HepG2 (cell line): ENCODE measurements around the gene RARS1. TPM values are rescaled to one million over a fixed set of nuclear protein-coding genes. Genes with fewer than 3 reads are reported as not detected.

Experiments used
- ATAC-seq: fragments of 200-7000 bp; cut with Tn5 transposase; 3 replicates; pipeline ENCODE4 v1.9.1; 2020; ENCODE audit warnings: mild to moderate bottlenecking, moderate library complexity
- BruUV-seq: library from RNA; stranded (reverse); fragments of 400-500 nt; replicated peaks from 2 replicates; lab custom pipeline; 2021; lab: Mats Ljungman, UMichigan
- CTCF ChIA-PET: fragments of 300-600 bp; formaldehyde crosslinking; extraction: SDS; loops from one replicate; lab custom pipeline; 2021; ENCODE audit warnings: low total read pairs, inconsistent platforms, low intra/inter-chr PET ratio; lab: Yijun Ruan, JAX
- POLR2A ChIA-PET: fragments of 350-600 bp; sonication (Branson Sonifier 250); formaldehyde crosslinking; loops from one replicate; lab custom pipeline; 2020; ENCODE audit warnings: antibody characterized with exemption, inconsistent platforms; lab: Yijun Ruan, JAX
- DNase-seq: peaks from one replicate; pipeline ENCODE4 v3.0.0-alpha.2; 2015; ENCODE audit warnings: low spot score
- FAIRE-seq: peaks from 3 replicates; lab custom pipeline; 2011; peaks lifted over from hg19 to GRCh38; lab: Jason Lieb, UNC
- H2AFZ ChIP-seq: one replicate; pipeline ENCODE4 v1.6.1; 2011; ENCODE audit warnings: low read length, inconsistent platforms
- H3K27ac ChIP-seq: fragments of 300-600 bp; 3 replicates; pipeline ENCODE4 v1.8.0; 2011; ENCODE audit warnings: mixed run types, mild to moderate bottlenecking, mixed read lengths, low read length, inconsistent platforms; ENCODE audit not compliant: insufficient read depth; ENCODE audit errors: extremely low read length
- H3K27me3 ChIP-seq, 2 experiments: fragments of 200-600 bp in 1 of 2; 2 replicates in 1 of 2; 3 replicates in 1 of 2; pipeline versions ENCODE4 v1.6.0 to v1.8.0; 2011; ENCODE audit warnings: low read length in 2 of 2, mild to moderate bottlenecking in 2 of 2, moderate library complexity in 2 of 2, inconsistent platforms in 1 of 2; ENCODE audit not compliant: insufficient read depth in 2 of 2, control insufficient read depth in 1 of 2
- H3K36me3 ChIP-seq, 2 experiments: fragments of 200-600 bp in 1 of 2; replicated peaks in 1 of 2; 2 replicates in 1 of 2; 3 replicates in 1 of 2; pipeline versions ENCODE4 v1.5.1 to v1.8.0; 2011; ENCODE audit warnings: low read length in 2 of 2, inconsistent platforms in 1 of 2; ENCODE audit not compliant: insufficient read depth in 2 of 2, control insufficient read depth in 1 of 2
- H3K4me1 ChIP-seq: 2 replicates; pipeline ENCODE4 v1.5.1; 2012; ENCODE audit warnings: low read length, inconsistent platforms; ENCODE audit not compliant: insufficient read depth
- H3K4me2 ChIP-seq: 2 replicates; pipeline ENCODE4 v1.6.0; 2011; ENCODE audit warnings: low read depth, low read length, inconsistent platforms
- H3K4me3 ChIP-seq, 3 experiments: fragments of 200-600 bp in 1 of 3; sonication (generic), shearing (Covaris generic) in 1 of 3; replicated peaks in 1 of 3; 2 replicates each; pipeline ENCODE4 v1.5.1; 2011 to 2016; ENCODE audit warnings: low read length in 3 of 3, inconsistent platforms in 2 of 3, low read depth in 2 of 3, mild to moderate bottlenecking in 2 of 3, control low read depth in 1 of 3, mixed read lengths in 1 of 3; ENCODE audit not compliant: insufficient read depth in 1 of 3
- H3K79me2 ChIP-seq: one replicate; pipeline ENCODE4 v1.6.1; 2011; ENCODE audit warnings: low read length, inconsistent platforms; ENCODE audit not compliant: insufficient read depth
- H3K9ac ChIP-seq: 2 replicates; pipeline ENCODE4 v1.6.0; 2011; ENCODE audit warnings: mild to moderate bottlenecking, low read depth, low read length, inconsistent platforms; ENCODE audit not compliant: insufficient read depth
- H3K9me3 ChIP-seq: 2 replicates; pipeline ENCODE4 v1.5.1; 2012; ENCODE audit warnings: mild to moderate bottlenecking, low read length
- H4K20me1 ChIP-seq: 2 replicates; pipeline ENCODE4 v1.6.0; 2011; ENCODE audit warnings: inconsistent platforms, mild to moderate bottlenecking, low read length, moderate library complexity; ENCODE audit not compliant: insufficient read depth
- ARID5B ChIP-seq: IDR thresholded peaks from 2 replicates; pipeline ENCODE4 v1.4.0; 2020; ENCODE audit warnings: mild to moderate bottlenecking, missing genetic modification reagents
- KAT8 ChIP-seq: IDR thresholded peaks from 2 replicates; pipeline ENCODE4 v1.6.1; 2016; ENCODE audit warnings: missing genetic modification reagents, missing compliant biosample characterization
- POLR2AphosphoS2 ChIP-seq: IDR thresholded peaks from 2 replicates; pipeline ENCODE4 v1.6.1; 2011; ENCODE audit warnings: low read depth, low read length, improper control_type of control experiment
- RFX5 ChIP-seq: IDR thresholded peaks from 2 replicates; pipeline ENCODE4 v1.6.1; 2011; ENCODE audit warnings: low read depth, low read length, improper control_type of control experiment
- TSC22D2 ChIP-seq: sonication (generic); formaldehyde crosslinking; IDR thresholded peaks from 2 replicates; pipeline ENCODE4 v1.5.1; 2020; ENCODE audit warnings: missing genetic modification reagents, mild to moderate bottlenecking, borderline replicate concordance
- ZBTB40 ChIP-seq, 2 experiments: fragments of 450-650 bp in 1 of 2; sonication (generic) in 1 of 2; formaldehyde crosslinking in 1 of 2; IDR thresholded peaks; 2 replicates each; pipeline versions ENCODE4 v1.6.1 to v1.8.0; 2016 to 2022; ENCODE audit warnings: antibody characterized with exemption in 1 of 2, mild to moderate bottlenecking in 1 of 2, missing genetic modification reagents in 1 of 2
- ZNF513 ChIP-seq: sonication (generic); formaldehyde crosslinking; conservative IDR thresholded peaks from 2 replicates; pipeline ENCODE4 v1.5.0; 2020; ENCODE audit warnings: missing genetic modification reagents
- WGBS: methylation state at CpG from one replicate; pipeline ENCODE4 v1.1.6; 2017; ENCODE audit warnings: low lambda C conversion rate; 5-methylcytosine and 5-hydroxymethylcytosine counted together
- in situ Hi-C: cut with HindIII; loops from 2 replicates; pipeline ENCODE4 v1.10.0; 2017; ENCODE audit warnings: low pct_unique_long_range_greater_than_20kb; ENCODE audit not compliant: extremely low pct_ligation_motif_present
- intact Hi-C: fragments of 100-400 bp; cut with micrococcal nuclease; formaldehyde crosslinking; loops from one replicate; pipeline ENCODE4 v1.10.0; 2022; ENCODE audit not compliant: unreplicated experiment
- polyA plus RNA-seq, 8 experiments: library from polyadenylated mRNA; depleted of rRNA in 3 of 8; stranded (reverse) in 7 of 8; unstranded in 1 of 8; fragments of >200 nt; fragmentation: Illumina TruSeq in 4 of 8; extraction: Trizol in 4 of 8; gene quantifications; 2 replicates each; pipeline versions ENCODE4 v1.2.1 to v1.2.3, GENCODE V29; 2011 to 2016; ENCODE audit warnings: low read depth in 4 of 8, missing spikeins in 1 of 8, mixed read lengths in 1 of 8; ENCODE audit not compliant: insufficient read depth in 1 of 8
- total RNA-seq, 5 experiments: library from RNA; depleted of rRNA; stranded (reverse); fragments of >200 nt; fragmentation: Illumina TruSeq; extraction: Trizol; gene quantifications; 2 replicates each; pipeline ENCODE4 v1.2.3, GENCODE V29; 2016; ENCODE audit warnings: low read depth in 1 of 5

RARS1 gene
- total and polyA plus RNA-seq, 2 of the 13 experiments (the other 11 are each of a cell fraction or from before 2014, with no cell fraction given): 54.6 to 170 TPM

- TF ChIP-seq ARID5B (CRISPR knock-in tag): peak; percentile 37; the same call in 1 of the 2 replicates
Measured at GRCh38 chr5:168525856-168526255, 39.6 kb downstream of the RARS1 start (continued).

- peaks cover 0 to 15% of the 10 kb centered on the region in 2 experiments; a peak in 4 of 5 replicates for H3K27me3 ChIP-seq
- in situ Hi-C loops: no loop called here
- TF ChIP-seq ZBTB40 (IDR thresholded peaks at IDR 0.05) (no peak), ZBTB40 (CRISPR knock-in tag; IDR thresholded peaks at IDR 0.05) (no peak), POLR2AphosphoS2 (no peak), ZNF513 (no peak), RFX5 (no peak), TSC22D2 (no peak), KAT8 (CRISPR knock-in tag) (no peak)
Measured at GRCh38 chr5:168527756-168528295, 41.6 kb downstream of the RARS1 start.

More at GRCh38 chr5:168527756-168528295, 41.6 kb downstream of the RARS1 start:
- DNase-seq: no peak
- Histone ChIP-seq H3K4me3 (no peak overlapping the region), H3K27ac (no peak overlapping the region), H3K9me3 (no peaks in the 10 kb centered on the region), H3K9ac (no peak overlapping the region), H3K79me2 (no peaks in the 10 kb centered on the region), H3K4me1 (peaks cover 22% of the 10 kb centered on the region), H2AFZ (no peak overlapping the region), H4K20me1 (no peaks in the 10 kb centered on the region), H3K4me2 (no peak overlapping the region), H3K36me3 (no peaks in the 10 kb centered on the region)
- ChIA-PET CTCF (no interaction called here), POLR2A (no interaction called here)
- FAIRE-seq: no peak
- BruUV-seq: no TSS peak
- intact Hi-C loops: no loop called here
- ATAC-seq: no peak
- 64% methylated on average over 4 of the region's 4 CpGs for WGBS
